VCaP (cell line): ENCODE measurements around the gene BAHCC1.

Source experiments
- H3K27ac ChIP-seq: fragments of 450-650 bp; 2 replicates; pipeline ENCODE4 v1.5.1; 2017
- TF ChIP-seq, protein P1 (sequence below): fragments of 450-650 bp; conservative IDR thresholded peaks from 2 replicates; pipeline ENCODE4 v1.5.1; 2017; ENCODE audit warnings: mild to moderate bottlenecking, moderate library complexity

BAHCC1 gene

DNA sequence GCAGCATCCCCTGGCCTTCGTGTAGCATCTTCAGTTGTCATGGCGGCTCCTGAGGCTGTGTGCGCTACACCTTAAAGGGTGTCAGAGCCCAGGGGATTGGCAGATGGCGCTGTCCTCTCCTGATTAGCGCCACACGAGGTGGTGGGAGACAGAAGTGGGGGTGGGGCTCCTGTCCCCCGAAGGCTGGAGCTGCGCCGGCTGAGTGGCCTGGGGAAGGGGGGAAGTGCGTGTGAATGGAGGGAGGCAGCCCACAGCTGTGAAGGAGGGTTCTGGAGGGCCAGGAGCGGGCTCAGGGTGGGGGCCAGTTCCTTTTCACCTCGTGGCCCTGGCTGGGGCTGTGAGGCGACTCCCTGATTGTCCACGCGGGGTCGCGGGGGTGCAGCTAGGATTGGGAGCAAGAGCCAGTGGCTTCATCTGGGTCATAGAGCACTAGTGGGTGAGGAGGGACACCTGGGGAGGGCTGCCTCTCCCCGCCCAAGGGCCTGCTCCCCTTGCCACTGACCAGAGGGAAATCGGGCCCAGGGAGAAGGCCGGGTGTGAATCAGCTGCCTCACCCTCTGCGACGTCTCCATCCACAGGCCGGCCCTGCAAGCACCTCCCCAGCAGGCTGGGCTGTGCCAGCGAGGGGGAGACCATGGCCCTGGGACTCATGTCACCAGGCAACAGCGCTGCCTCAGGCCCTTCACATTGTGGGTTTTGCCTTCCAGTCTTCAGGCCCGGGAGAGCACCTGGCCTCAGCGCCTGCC is 14.1 kb downstream of the BAHCC1 start:
- TF ChIP-seq, protein P1, sequence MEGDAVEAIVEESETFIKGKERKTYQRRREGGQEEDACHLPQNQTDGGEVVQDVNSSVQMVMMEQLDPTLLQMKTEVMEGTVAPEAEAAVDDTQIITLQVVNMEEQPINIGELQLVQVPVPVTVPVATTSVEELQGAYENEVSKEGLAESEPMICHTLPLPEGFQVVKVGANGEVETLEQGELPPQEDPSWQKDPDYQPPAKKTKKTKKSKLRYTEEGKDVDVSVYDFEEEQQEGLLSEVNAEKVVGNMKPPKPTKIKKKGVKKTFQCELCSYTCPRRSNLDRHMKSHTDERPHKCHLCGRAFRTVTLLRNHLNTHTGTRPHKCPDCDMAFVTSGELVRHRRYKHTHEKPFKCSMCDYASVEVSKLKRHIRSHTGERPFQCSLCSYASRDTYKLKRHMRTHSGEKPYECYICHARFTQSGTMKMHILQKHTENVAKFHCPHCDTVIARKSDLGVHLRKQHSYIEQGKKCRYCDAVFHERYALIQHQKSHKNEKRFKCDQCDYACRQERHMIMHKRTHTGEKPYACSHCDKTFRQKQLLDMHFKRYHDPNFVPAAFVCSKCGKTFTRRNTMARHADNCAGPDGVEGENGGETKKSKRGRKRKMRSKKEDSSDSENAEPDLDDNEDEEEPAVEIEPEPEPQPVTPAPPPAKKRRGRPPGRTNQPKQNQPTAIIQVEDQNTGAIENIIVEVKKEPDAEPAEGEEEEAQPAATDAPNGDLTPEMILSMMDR, result no peak
- no peak overlapping the region for H3K27ac ChIP-seq

- no peak overlapping the region for H3K27ac ChIP-seq
- TF ChIP-seq, protein P1, result no peak
Measured at GRCh38 chr17:81410852-81411251, 15.6 kb downstream of the BAHCC1 start.

- TF ChIP-seq, protein P1, result no peak
- no peak overlapping the region for H3K27ac ChIP-seq
Measured at GRCh38 chr17:81411305-81411704, 16.0 kb downstream of the BAHCC1 start.

- no peak overlapping the region for H3K27ac ChIP-seq
- TF ChIP-seq, protein P1, result no peak
Measured at GRCh38 chr17:81412490-81413093, 17.3 kb downstream of the BAHCC1 start.

GRCh38 chr17:81413497-81414135 is 18.4 kb downstream of the BAHCC1 start:
- TF ChIP-seq, protein P1, result no peak
- no peak overlapping the region for H3K27ac ChIP-seq

DNA sequence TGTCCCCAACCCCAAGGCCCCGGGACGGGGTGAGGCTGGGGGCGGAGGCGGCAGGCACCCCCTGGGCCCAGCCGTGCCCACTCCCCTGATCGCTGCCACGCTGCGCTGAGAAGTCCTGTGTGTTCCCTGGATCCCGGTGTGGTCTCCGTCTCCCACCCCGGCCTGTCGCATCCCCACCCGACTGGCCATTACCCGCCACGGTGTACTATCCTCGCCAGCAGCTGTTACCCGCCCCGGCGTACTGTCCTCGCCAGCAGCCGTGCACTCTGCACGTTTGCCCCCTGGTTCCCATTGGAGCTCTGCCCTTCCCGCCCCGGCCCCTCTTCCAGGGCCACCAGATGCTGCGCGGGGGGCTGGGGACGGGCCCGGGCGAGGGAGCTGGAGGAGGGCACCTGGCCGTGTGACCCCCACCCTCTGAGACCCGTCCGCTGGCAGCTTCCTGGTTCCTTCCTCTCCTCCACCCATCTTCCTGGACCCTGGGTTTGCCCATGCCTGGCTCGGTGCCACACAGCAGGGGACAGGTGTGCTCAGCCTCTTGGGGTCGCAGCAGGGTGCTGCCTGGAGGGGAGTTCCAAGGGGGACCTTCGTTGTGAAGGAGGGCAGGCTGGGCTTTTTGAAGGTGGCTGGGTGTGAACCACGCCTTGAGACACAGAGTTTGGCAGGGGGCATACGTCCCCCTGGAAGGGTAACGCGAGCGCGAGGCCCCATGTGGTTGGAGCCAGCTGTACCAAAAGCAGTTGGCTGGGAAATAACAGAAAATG is 19.7 kb downstream of the BAHCC1 start:
- TF ChIP-seq, protein P1, result no peak
- H3K27ac ChIP-seq, result no peak overlapping the region

DNA sequence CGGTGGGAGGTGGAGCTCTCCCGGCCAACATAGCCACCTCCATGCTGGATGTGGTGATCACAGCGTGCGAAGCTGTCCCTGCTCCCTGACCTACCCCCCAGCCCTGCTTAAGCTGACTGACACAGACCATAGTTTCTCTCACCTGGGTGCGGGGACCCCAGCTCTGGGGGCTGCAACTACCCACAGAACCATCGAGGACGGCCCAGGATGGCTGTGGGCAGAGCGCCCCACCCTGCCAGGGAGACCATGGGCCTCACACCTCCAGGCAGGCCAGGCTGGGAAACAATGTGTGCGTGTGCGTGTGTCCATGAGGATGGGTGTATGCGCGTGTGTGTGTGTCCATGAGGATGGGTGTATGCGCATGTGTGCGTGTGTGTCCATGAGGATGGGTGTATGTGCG is 20.4 kb downstream of the BAHCC1 start:
- H3K27ac ChIP-seq, result no peak overlapping the region
- TF ChIP-seq, protein P1, result no peak
